ENCODE measurements around the gene SMCO4.

SMCO4 gene

DNA sequence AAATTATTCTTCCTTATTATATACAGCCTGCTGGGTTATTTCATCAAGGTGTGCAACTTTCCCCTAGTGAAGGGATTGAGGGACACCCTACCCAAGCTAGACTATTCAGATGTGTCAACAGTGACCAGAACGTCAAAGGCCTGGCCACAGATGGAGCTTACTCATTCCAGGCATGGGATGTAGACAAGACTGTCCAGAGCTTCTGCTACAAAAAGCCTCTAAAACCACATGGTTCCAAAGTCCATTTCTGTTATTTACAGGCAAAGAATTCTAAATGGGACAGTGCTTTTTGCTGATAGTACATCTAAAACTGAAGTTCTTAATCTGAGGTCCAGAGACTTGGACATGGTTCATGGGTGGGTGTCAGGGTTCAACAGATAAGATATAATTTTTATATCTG lies 9.7 kb upstream of the SMCO4 start:
- Histone ChIP-seq H3K27me3 (ENCODE audit: insufficient read depth, low read length) (no peaks in the 10 kb centered on the region), H3K27ac (ENCODE audit: low read length) (no peak overlapping the region), H3K36me3 (ENCODE audit: insufficient read depth, low read depth, low read length) (no peaks in the 10 kb centered on the region), H3K9me3 (ENCODE audit: insufficient read depth, low read depth, low read length) (no peaks in the 10 kb centered on the region), H3K4me3 (ENCODE audit: low read length) (no peak overlapping the region), H3K9ac (ENCODE audit: low read depth, low read length) (no peak overlapping the region), H3K4me1 (ENCODE audit: insufficient read depth, low read length) (no peaks in the 10 kb centered on the region)

DNA sequence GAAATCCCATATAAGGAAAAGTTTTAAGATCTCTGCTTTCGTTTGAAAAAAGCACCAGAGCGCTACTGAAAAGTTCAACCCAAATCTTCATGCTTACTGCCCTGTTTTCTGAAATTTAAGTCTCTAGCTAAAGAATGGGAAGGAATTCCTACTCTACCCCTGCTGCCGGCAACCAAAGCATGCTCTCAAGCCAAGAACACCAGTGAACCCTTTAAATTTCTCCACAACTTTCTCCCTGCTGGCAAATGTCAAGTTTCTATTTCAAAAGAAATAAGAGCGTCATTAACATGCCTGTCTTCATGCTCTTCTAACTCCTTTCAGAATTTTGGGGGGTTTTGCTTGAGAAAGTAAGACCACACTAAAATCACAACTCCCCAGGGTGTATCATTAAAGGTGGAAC lies 6.8 kb upstream of the SMCO4 start:
- no peaks in the 10 kb centered on the region for H3K36me3 ChIP-seq (ENCODE audit: insufficient read depth, low read depth, low read length)
- peaks cover 10% of the 10 kb centered on the region; the same call in 1 of the 2 replicates for H3K4me1 ChIP-seq (ENCODE audit: insufficient read depth, low read length)
- no peak overlapping the region for H3K9ac ChIP-seq (ENCODE audit: low read depth, low read length)
- no peaks in the 10 kb centered on the region for H3K9me3 ChIP-seq (ENCODE audit: insufficient read depth, low read depth, low read length)
- H3K27me3 ChIP-seq (ENCODE audit: insufficient read depth, low read length): 0 out of 2 replicates have a peak, but pooled peaks cover under 1% of the 10 kb centered on the region
- H3K27ac ChIP-seq (ENCODE audit: low read length): no peak overlapping the region
- no peak overlapping the region for H3K4me3 ChIP-seq (ENCODE audit: low read length)

DNA sequence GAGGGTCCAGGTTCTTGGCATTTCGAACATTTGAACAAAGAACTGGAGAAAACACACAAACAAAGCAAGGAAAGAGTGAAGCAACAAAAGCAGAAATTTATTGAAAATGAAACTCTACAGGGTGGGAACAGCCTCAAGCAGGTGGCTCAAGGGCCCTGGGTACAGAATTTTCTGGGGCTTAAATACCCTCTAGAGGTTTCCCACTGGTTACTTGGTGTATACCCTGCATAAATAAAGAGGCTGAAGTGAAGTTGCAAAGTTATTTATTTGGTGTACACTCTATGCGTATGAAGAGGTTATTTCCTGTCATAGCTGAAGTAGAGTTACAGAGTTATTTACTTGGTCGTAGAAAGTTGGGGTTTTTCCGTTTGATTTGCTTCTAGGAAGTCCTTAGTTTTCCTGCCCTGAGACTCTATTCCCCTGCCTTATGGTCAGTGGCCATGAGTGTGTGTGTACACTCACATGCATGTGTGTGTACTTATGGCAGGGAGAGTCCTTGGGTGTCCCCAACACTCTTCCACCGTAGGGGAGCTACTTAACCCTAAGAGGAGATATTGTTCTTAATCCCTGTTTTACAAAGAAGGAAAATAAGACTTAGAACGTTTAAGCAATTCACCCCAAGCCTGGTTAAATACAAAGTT lies 5.6 kb upstream of the SMCO4 start:
- H3K4me1 ChIP-seq (ENCODE audit: insufficient read depth, low read length): peaks cover 21% of the 10 kb centered on the region; the same call in 1 of the 2 replicates
- no peaks in the 10 kb centered on the region for H3K9me3 ChIP-seq (ENCODE audit: insufficient read depth, low read depth, low read length)
- peaks cover 7% of the 10 kb centered on the region; the same call in 1 of the 2 replicates for H3K27me3 ChIP-seq (ENCODE audit: insufficient read depth, low read length)
- H3K4me3 ChIP-seq (ENCODE audit: low read length): no peak overlapping the region
- no peak overlapping the region for H3K27ac ChIP-seq (ENCODE audit: low read length)
- no peak overlapping the region for H3K9ac ChIP-seq (ENCODE audit: low read depth, low read length)
- no peaks in the 10 kb centered on the region for H3K36me3 ChIP-seq (ENCODE audit: insufficient read depth, low read depth, low read length)

DNA sequence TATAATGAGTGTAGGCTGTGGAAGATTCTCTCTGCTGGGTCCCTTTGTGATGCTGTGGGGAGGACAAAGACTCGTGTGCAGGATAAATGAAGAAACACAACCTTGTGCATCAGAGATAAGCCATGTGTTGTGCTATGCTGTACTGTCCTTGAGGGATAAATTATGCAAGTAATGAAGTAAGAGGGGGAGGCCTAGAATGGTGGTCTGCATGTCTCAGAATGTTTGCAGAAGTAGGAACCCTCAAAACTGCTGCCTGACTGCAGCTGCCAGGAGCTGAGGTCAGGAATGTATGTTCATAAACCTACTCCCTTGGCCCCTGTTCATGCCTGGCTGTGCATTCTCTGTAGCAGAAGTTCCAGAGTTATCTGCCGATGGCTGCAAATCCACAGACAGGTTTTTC lies 4.6 kb upstream of the SMCO4 start:
- no peak overlapping the region for H3K9ac ChIP-seq (ENCODE audit: low read depth, low read length)
- H3K27me3 ChIP-seq (ENCODE audit: insufficient read depth, low read length): peaks cover 7% of the 10 kb centered on the region; the same call in 1 of the 2 replicates
- H3K4me3 ChIP-seq (ENCODE audit: low read length): no peak overlapping the region
- no peaks in the 10 kb centered on the region for H3K9me3 ChIP-seq (ENCODE audit: insufficient read depth, low read depth, low read length)
- H3K27ac ChIP-seq (ENCODE audit: low read length): no peak overlapping the region
- peaks cover 25% of the 10 kb centered on the region; the same call in 1 of the 2 replicates for H3K4me1 ChIP-seq (ENCODE audit: insufficient read depth, low read length)
- no peaks in the 10 kb centered on the region for H3K36me3 ChIP-seq (ENCODE audit: insufficient read depth, low read depth, low read length)

DNA sequence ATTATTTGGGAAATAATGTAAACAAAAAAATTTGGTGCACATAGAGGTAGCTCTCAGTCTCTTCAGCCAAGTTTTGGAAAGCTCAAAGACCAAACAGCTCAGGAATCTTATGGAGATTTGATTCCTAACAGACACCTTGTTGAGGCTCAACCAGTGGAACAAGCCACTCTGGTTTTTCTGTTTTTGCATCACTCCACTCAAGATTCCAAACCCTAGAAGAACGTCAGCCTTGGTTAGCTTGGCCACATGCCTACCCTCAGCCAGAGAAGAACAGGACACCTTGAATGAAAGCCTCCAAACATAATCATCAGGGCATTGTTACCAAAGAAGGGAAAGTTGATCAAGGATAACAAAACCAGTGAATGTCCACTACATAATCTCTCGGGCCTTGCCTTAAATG lies 3.8 kb upstream of the SMCO4 start:
- H3K9me3 ChIP-seq (ENCODE audit: insufficient read depth, low read depth, low read length): no peaks in the 10 kb centered on the region
- no peak overlapping the region for H3K9ac ChIP-seq (ENCODE audit: low read depth, low read length)
- no peaks in the 10 kb centered on the region for H3K36me3 ChIP-seq (ENCODE audit: insufficient read depth, low read depth, low read length)
- H3K27me3 ChIP-seq (ENCODE audit: insufficient read depth, low read length): peaks cover 7% of the 10 kb centered on the region; the same call in 1 of the 2 replicates
- H3K4me3 ChIP-seq (ENCODE audit: low read length): no peak overlapping the region
- H3K27ac ChIP-seq (ENCODE audit: low read length): no peak overlapping the region
- H3K4me1 ChIP-seq (ENCODE audit: insufficient read depth, low read length): peaks cover 27% of the 10 kb centered on the region; the same call in 1 of the 2 replicates

DNA sequence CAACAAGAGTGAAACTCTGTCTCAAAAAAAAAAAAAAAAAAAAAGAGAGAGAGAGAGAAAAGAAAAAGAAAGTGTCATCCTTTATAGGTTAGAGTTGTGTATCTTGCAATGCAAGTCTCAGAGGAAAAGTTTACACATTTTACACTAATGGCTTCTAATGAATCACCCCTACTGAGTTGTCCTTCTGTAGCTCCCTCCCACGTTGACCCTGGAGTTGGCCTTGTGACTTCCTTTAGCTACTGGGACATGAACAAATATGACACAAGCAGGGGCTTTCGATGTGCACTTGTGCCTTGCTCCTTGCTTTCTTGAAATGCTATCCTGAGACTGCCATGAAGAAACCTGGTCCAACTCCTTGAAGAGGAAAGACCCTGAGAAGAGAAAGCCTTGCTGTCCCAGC lies 2.4 kb upstream of the SMCO4 start:
- no peak overlapping the region for H3K4me3 ChIP-seq (ENCODE audit: low read length)
- no peaks in the 10 kb centered on the region for H3K9me3 ChIP-seq (ENCODE audit: insufficient read depth, low read depth, low read length)
- peaks cover 7% of the 10 kb centered on the region; the same call in 1 of the 2 replicates for H3K27me3 ChIP-seq (ENCODE audit: insufficient read depth, low read length)
- H3K9ac ChIP-seq (ENCODE audit: low read depth, low read length): no peak overlapping the region
- H3K27ac ChIP-seq (ENCODE audit: low read length): no peak overlapping the region
- H3K36me3 ChIP-seq (ENCODE audit: insufficient read depth, low read depth, low read length): no peaks in the 10 kb centered on the region
- H3K4me1 ChIP-seq (ENCODE audit: insufficient read depth, low read length): peaks cover 33% of the 10 kb centered on the region

DNA sequence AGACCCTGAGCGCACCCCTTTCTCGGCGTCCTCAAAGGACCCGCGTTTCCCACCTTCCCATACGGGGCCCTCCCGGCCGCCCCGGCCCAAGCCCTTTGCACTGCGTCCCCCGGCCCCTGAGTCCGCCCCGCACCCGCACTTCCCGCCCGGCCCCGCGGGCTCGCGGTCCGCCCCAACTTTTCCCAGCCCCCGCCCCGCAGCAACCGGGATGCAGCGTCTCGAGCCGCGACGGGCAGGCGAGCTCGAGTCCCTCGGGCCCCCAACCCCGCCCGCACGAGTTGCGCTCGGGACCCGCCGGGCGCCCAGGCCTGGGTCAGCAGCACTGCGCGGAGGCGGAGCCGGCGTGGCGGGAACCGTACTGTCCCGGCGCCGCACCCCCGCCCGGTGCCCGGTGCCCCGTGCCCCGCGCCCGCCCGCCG lies 371 bp downstream of the SMCO4 start:
- Histone ChIP-seq H3K36me3 (ENCODE audit: insufficient read depth, low read depth, low read length) (no peaks in the 10 kb centered on the region), H3K9ac (ENCODE audit: low read depth, low read length) (peak overlapping the region; percentile 71; the same call in 1 of the 2 replicates), H3K27ac (ENCODE audit: low read length) (peak overlapping the region; percentile 53), H3K27me3 (ENCODE audit: insufficient read depth, low read length) (peaks cover 7% of the 10 kb centered on the region; the same call in 1 of the 2 replicates), H3K4me3 (ENCODE audit: low read length) (peak overlapping the region; percentile 82), H3K9me3 (ENCODE audit: insufficient read depth, low read depth, low read length) (no peaks in the 10 kb centered on the region), H3K4me1 (ENCODE audit: insufficient read depth, low read length) (peaks cover 36% of the 10 kb centered on the region)

DNA sequence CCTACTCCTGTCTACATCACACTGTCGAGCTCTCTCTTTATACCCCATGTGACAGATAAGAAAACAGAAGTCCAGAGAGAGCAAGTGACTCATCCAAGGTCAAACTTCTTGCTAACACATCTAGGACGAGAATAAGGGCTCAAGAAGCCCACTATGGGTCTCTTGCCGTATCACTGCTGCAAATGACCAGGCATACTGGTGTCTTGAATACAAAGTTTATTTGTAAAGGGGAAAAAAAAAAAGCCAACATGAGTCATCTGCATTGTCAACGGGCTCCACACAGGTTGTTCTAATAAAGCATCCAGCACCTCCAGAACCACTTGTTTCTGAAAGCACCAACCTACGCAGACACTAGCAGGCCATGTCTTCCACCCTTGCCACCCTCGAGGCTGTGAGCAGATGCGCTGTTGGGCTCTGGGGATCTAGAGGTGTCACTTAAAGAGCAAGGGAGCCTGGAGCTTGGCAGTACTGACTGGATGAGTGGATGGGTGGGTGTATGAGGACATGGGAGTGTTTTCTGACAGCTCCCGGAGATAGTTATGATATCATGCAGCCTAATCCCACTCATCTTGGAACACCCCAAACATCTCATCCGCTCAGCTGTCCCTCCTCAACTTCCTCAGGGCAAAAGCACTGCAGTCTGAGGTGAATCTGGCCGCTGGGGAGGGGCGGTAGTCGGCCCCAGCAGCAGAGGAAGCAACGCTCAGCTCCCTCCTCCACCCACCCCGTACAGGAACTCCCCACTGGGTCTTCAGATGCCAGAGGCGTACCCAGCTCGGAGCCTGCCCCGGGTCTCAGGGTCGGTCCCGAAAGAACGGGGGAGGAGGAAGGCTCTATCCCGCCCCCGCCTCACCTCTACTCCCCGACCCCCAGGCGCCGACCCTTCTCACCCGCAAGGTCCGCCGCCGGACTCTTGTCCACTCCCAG lies 1.0 kb downstream of the SMCO4 start:
- H3K4me3 ChIP-seq (ENCODE audit: low read length): peak overlapping the region; percentile 82
- peaks cover 7% of the 10 kb centered on the region; the same call in 1 of the 2 replicates for H3K27me3 ChIP-seq (ENCODE audit: insufficient read depth, low read length)
- no peaks in the 10 kb centered on the region for H3K36me3 ChIP-seq (ENCODE audit: insufficient read depth, low read depth, low read length)
- peak overlapping the region; percentile 53 for H3K27ac ChIP-seq (ENCODE audit: low read length)
- H3K9me3 ChIP-seq (ENCODE audit: insufficient read depth, low read depth, low read length): no peaks in the 10 kb centered on the region
- H3K4me1 ChIP-seq (ENCODE audit: insufficient read depth, low read length): peaks cover 36% of the 10 kb centered on the region
- peak overlapping the region; percentile 71 for H3K9ac ChIP-seq (ENCODE audit: low read depth, low read length)

DNA sequence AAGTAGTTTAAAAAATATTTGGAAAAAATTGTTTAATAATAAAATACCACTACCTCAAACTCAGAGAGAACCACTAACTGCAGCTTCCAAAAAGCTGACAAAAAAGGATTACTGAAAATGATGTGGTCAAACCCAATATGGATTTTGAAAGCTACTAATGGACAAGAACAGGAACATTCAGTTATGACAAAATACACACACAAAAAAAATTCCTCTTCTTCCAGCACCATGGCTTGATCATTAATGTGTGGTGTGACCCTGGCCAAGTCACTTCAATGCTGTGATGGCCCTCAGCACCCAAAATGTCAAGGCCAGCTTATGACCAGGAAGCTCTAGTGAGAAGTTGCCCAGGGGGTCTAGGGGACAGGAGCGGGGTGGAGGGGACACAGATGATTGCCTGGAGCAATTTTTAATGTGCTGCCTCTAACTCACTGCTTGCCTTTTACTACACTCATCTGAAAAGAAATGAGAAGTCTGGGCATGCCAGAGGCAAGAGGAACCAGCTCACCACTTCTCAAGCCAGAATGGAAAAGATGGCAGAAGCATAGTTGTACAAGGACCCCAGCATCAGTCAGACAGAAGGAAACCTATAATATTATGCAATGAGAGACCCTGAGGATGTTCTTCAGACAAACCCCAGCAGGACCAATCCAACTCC lies 2.2 kb downstream of the SMCO4 start:
- H3K4me1 ChIP-seq (ENCODE audit: insufficient read depth, low read length): peaks cover 40% of the 10 kb centered on the region
- H3K9ac ChIP-seq (ENCODE audit: low read depth, low read length): no peak overlapping the region
- H3K36me3 ChIP-seq (ENCODE audit: insufficient read depth, low read depth, low read length): no peaks in the 10 kb centered on the region
- no peak overlapping the region for H3K27ac ChIP-seq (ENCODE audit: low read length)
- no peak overlapping the region for H3K4me3 ChIP-seq (ENCODE audit: low read length)
- peaks cover 7% of the 10 kb centered on the region; the same call in 1 of the 2 replicates for H3K27me3 ChIP-seq (ENCODE audit: insufficient read depth, low read length)
- H3K9me3 ChIP-seq (ENCODE audit: insufficient read depth, low read depth, low read length): no peaks in the 10 kb centered on the region

DNA sequence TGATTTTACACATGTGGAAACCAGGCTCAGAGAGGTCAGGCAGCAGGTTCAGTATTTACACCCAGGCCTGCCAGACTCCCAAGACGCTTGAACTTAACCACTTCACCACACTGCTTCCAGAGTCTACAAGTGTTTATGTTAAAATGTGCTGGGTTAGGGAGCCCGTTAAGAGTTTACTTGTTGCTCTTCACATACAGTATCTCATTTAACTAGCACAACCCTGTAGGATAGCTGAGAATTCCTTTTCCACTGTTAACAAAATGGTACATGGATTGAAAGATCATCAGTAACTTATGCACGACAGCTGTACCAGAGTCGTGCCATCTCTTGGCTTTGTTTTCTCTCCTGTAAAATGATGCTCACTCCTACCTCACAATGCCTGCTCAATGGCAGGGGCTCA lies 2.9 kb downstream of the SMCO4 start:
- H3K4me1 ChIP-seq (ENCODE audit: insufficient read depth, low read length): peaks cover 35% of the 10 kb centered on the region
- no peak overlapping the region for H3K27ac ChIP-seq (ENCODE audit: low read length)
- H3K9me3 ChIP-seq (ENCODE audit: insufficient read depth, low read depth, low read length): no peaks in the 10 kb centered on the region
- H3K4me3 ChIP-seq (ENCODE audit: low read length): no peak overlapping the region
- peaks cover 7% of the 10 kb centered on the region; the same call in 1 of the 2 replicates for H3K27me3 ChIP-seq (ENCODE audit: insufficient read depth, low read length)
- no peak overlapping the region for H3K9ac ChIP-seq (ENCODE audit: low read depth, low read length)
- H3K36me3 ChIP-seq (ENCODE audit: insufficient read depth, low read depth, low read length): no peaks in the 10 kb centered on the region

DNA sequence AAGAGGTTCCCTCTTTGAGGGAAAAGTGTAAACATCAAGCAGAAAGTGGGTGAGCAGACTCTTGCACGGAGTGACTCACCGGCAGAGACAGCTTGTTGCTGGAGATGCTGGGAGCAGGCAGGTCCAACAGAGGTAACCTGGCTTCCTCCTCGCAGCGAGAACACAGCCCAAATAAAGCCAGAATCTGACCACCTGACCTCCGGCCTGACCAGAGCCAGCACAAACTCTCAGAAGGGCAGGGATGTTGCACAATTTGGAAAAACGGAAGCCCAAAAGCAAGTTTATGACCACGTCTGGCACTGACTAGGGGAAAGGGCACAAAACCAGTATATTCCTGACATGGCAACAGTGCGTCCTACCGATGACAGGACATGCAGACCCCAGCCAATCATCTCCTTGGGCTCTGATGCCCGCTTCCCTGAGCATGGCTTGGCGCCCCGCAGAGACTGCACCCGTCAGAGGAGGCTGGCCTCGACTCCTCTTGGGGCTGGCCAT lies 5.4 kb downstream of the SMCO4 start:
- no peaks in the 10 kb centered on the region for H3K9me3 ChIP-seq (ENCODE audit: insufficient read depth, low read depth, low read length)
- H3K27me3 ChIP-seq (ENCODE audit: insufficient read depth, low read length): no peaks in the 10 kb centered on the region
- no peak overlapping the region for H3K9ac ChIP-seq (ENCODE audit: low read depth, low read length)
- H3K4me1 ChIP-seq (ENCODE audit: insufficient read depth, low read length): peaks cover 19% of the 10 kb centered on the region
- no peak overlapping the region for H3K4me3 ChIP-seq (ENCODE audit: low read length)
- no peak overlapping the region for H3K27ac ChIP-seq (ENCODE audit: low read length)
- H3K36me3 ChIP-seq (ENCODE audit: insufficient read depth, low read depth, low read length): no peaks in the 10 kb centered on the region

Data from iPS-20b (cell line).